GM19099 (cell line): Measurements from ENCODE around the gene TIRAP.
A peak's percentile ranks its signal among the peaks of the same experiment; 100 is the strongest.

Experiments used
- POLR2A ChIP-seq: IDR thresholded peaks from 3 replicates; pipeline ENCODE4 v1.6.1; 2011; ENCODE audit warnings: low read depth; ENCODE audit not compliant: insufficient read length; ENCODE audit errors: extremely low read depth

Gene TIRAP

GRCh38 chr11:126282736-126283591 lies at the start of gene TIRAP:
Gene TIRAP, plus strand, starts transcription at chr11:126283093. Its CDS starts 7,802 bp downstream, at chr11:126290895.
- peak; percentile 76 for TF ChIP-seq POLR2A

- TF ChIP-seq POLR2A, result no peak
These were observed 49.5 kb upstream of the TIRAP start for GRCh38 chr11:126233391-126233790.

GRCh38 chr11:126246636-126247035 lies 36.3 kb upstream of the TIRAP start:
- no peak for TF ChIP-seq POLR2A

- no peak for TF ChIP-seq POLR2A
These were observed 29.6 kb upstream of the TIRAP start for GRCh38 chr11:126253265-126253664.

- no peak for TF ChIP-seq POLR2A
These were observed 28.1 kb upstream of the TIRAP start for GRCh38 chr11:126254819-126255218.

GRCh38 chr11:126256216-126256615 lies 26.7 kb upstream of the TIRAP start:
- TF ChIP-seq POLR2A, result no peak

GRCh38 chr11:126257144-126257543 lies 25.7 kb upstream of the TIRAP start:
- TF ChIP-seq POLR2A, result no peak

GRCh38 chr11:126257764-126258163 lies 25.1 kb upstream of the TIRAP start:
- TF ChIP-seq POLR2A, result no peak

- TF ChIP-seq POLR2A, result no peak
These were observed 20.7 kb upstream of the TIRAP start for GRCh38 chr11:126262216-126262615.

- TF ChIP-seq POLR2A, result no peak
These were observed 19.4 kb upstream of the TIRAP start for GRCh38 chr11:126263489-126263888.

GRCh38 chr11:126265811-126266210 lies 17.1 kb upstream of the TIRAP start:
- TF ChIP-seq POLR2A, result no peak

- no peak for TF ChIP-seq POLR2A
These were observed 15.2 kb upstream of the TIRAP start for GRCh38 chr11:126267650-126268049.

- no peak for TF ChIP-seq POLR2A
These were observed 14.6 kb upstream of the TIRAP start for GRCh38 chr11:126268361-126268707.

GRCh38 chr11:126268708-126269579 lies 13.9 kb upstream of the TIRAP start, which contains the start of the genes FOXRED1 and SRPRA:
Gene FOXRED1, plus strand, starts transcription at chr11:126269154. Its CDS starts 53 bp downstream, at chr11:126269207.
Gene SRPRA, minus strand, starts transcription at chr11:126268895. Its CDS starts 91 bp downstream, at chr11:126268804.
- peak; percentile 88 for TF ChIP-seq POLR2A

GRCh38 chr11:126277322-126277721 lies 5.6 kb upstream of the TIRAP start:
- TF ChIP-seq POLR2A, result no peak
